GM19468 (cell line): ENCODE measurements around the gene CBY2.
A peak's percentile ranks its signal among the peaks of the same experiment; 100 is the strongest.
"Not testable (repeated sequence)": the region's sequence is repeated elsewhere in the genome, so short reads cannot be mapped to it uniquely, and the experiment has no call there.

Source experiments
- ATAC-seq: cut with Tn5 transposase; IDR thresholded peaks from one replicate; pipeline ENCODE4 v1.9.1; 2021; ENCODE audit warnings: mild to moderate bottlenecking, moderate library complexity, moderate number of reproducible peaks; ENCODE audit not compliant: unreplicated experiment; ENCODE audit errors: extremely low read depth

CBY2 gene, protein sequence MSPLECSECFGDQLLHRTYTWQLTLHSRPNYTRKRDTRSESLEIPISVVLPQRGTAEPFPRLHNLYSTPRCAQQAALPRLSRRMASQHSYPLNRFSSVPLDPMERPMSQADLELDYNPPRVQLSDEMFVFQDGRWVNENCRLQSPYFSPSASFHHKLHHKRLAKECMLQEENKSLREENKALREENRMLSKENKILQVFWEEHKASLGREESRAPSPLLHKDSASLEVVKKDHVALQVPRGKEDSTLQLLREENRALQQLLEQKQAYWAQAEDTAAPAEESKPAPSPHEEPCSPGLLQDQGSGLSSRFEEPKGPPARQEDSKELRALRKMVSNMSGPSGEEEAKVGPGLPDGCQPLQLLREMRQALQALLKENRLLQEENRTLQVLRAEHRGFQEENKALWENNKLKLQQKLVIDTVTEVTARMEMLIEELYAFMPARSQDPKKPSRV

DNA sequence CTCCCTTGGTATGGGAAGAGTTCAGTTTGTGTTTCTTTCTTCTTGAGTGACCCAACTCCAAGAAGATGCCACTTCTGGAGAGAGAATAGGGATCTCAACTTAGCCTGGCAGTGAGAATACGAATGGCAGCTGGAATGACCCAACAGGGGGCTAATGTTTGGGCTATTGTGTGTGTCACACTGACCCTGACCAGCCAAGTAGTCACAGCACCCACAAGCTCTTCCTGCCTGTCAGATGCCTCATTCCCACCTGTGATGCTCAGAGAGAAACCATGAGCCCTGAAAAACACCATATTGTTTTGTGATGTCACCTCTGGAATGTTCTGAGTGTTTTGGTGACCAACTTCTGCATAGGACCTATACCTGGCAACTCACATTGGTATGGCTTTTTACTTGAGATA is at the start of gene CBY2:
CBY2 (plus strand) TSS at position 233 of the 400 bp plus-strand sequence; CDS start at position 304, 71 bp downstream.
- ATAC-seq: no peak

DNA sequence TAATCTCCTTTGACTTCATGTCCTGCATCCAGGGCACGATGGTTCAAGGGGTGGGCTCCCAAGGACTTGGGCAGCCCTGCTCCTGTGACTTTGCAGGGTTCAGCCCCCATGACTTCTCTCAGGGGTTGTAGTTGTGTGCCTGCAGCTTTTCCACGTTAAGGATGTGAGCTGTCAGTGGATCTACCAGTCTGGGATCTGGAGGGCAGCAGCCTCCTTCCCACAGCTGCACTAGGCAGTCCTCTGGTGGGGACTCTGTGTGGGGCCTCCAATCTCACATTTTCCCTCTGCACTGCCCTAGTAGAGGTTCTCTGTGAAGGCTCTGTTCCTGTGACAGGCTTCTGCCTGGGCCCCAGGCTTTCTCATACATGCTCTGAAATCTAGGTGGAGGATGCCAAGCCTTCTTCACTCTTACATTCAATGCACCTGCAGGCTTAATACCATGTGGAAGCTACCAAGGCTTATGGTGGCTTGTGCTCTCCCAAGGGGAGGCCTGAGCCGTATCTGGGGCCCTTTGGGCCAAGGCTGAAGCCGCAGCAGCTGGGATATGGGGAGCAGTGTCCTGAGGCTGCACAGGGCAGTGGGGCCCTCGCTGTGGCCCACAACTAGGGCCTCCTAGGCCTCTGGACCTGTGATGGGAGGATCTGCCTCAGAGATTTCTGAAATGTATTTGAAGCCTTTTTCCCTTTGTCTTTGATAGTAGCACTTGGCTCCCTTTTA is 47.3 kb upstream of the CBY2 start:
- no peak for ATAC-seq

DNA sequence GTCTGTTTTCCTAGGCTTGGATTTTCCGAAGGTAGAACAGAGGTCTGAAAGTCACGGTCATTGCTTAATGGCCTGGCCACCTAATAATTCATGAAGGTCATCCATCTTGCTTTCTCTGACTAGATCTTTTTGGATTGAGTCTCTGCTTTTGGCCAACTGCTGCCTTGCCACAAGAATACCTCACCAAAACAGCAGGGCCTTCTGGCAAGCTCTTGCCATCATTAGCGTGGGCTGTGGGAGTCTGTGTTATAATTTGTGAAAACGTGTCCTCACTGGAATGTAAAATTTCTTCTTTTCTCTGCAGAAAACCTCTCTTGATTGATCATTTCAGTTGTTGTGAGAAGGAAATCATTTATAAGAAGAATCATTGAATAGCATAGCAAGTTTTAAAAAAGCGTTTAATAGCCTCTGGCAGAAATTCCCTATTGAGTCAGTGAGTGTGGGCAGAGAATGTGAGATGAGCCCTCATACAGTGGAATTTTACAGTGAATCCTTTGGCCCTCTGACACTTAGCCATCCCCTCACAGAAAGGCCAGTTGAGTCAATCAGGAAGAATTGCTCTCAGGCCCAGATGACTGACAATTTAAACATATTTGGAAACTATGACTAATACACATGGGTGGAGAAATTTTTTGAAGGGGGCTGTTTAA is 43.4 kb upstream of the CBY2 start:
- ATAC-seq: no peak

DNA sequence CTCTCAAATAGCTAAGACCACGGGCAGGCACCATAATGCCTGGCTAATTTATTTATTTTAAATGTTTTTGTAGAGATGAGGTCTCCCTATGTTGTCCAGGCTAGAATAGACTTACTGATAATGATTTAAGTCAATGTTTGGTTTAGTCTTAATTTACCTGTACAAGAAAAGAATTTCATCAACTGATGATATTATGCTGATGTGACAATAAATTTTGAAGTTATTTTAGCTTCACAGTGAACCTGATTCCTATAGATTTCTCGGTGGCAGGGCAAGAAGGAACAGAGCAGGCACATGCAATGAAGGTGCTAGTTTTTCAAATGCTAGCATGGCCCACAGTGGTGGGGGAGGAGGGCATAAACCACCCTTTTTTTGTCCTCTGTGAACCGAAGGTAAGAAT is 42.6 kb upstream of the CBY2 start:
- ATAC-seq: no peak

DNA sequence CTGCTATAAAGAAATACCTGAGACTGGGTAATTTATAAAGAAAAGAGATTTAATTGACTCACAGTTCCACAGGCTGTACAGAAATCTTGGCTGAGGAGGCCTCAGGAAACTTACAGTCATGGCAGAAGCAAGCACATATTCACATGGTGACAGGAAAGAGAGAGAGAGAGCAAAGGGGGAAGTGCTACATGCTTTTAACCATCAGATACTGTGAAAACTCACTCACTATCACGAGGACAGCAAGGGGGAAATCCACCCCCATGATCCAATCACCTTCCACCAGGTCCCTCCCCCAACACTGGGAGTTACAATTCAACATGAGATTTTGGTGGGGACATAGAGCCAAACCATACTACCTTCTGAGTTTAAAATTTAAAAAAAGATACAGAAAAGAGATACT is 41.7 kb upstream of the CBY2 start:
- ATAC-seq: not testable (repeated sequence)

DNA sequence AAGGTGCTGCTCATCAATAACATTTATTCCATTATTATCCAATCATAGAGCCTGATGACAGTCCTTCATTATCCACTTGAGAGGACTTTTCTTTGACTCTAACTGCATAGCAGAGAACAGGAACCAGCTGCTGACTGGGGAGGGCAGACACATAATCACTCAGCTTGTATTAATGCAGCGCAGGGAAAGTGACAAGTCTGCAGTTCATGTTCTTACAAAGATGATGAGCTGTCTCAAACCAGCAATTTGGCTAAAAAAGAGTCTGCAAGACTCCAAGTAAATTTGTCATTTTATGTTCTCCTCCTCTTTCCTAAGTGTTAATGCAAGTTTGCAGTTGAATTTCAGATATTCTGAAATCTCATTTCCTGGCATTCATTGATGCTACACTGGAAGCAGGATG is 40.0 kb upstream of the CBY2 start:
- ATAC-seq: no peak

DNA sequence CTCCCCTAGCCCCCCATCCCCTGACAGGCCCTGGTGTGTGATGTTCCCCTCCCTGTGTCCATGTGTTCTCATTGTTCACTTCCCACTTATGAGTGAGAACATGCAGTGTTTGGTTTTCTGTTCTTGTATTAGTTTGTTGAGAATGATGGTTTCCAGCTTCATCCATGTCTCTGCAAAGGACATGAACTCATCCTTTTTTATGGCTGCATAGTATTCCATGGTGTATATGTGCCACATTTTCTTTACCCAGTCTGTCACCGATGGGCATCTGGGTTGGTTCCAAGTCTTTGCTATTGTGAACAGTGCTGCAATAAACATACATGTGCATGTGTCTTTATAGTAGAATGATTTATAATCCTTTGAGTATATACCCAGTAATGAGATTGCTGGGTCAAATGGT is 39.2 kb upstream of the CBY2 start:
- not testable (repeated sequence) for ATAC-seq

DNA sequence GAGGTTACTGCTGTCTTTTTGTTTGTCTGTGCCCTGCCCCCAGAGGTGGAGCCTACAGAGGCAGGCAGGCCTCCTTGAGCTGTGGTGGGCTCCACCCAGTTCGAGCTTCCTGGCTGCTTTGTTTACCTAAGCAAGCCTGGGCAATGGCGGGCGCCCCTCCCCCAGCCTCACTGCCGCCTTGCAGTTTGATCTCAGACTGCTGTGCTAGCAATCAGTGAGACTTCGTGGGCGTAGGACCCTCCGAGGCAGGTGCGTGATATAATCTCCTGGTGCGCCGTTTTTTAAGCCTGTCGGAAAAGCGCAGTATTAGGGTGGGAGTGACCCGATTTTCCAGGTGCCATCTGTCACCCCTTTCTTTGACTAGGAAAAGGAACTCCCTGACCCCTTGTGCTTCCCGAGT is 32.5 kb upstream of the CBY2 start:
- ATAC-seq: not testable (repeated sequence)

DNA sequence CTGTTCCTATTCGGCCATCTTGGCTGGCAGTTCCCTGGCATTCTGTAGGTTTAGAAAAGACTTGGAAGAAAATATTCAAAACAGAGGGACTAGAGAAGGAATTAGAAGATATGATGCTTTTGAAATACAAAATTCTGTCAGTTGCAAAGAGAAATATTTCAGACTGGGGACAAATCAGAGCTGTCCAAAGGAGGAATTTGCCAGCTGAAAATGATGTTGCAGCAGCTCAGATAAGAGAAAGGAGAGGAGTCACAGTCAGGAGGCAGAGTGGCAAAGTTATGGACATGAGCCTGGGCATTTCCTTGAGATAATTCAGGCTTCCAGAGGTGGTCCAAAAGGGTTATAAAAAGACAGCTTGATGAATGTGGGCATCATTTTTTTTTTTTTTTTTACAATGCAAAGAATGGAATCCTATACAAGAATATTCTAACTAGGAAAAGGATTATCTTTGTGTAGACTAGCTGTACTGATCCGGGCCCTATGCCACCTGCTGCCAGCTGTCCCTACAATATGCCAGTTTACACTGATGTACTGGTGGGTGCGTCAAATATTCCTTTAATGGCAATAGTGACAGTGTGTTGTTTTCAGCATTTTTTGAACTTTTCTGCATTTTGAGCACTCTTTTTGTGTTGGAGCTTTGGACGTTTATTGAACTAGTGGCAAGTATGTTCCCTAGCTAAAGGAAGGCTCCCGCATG is 31.8 kb upstream of the CBY2 start:
- no peak for ATAC-seq

DNA sequence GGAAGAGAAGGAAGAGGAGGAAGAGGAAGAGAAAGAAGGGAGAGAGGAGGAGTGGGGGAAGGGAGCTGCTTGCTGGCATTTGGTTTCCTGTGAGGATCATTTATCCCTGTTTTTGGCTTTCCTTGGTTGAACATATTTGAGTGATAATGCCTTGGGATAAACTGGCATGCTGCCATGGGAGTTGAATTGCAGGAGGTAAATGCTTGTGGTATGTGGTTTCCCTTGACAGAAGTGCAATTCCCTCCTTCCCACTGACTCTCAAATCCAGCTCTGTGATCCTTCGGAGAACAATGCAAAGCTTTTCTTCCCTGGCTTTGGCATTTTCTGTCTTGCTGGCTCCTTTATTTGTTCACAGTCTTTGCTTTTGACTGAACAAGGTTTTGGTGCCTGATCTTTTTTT is 27.2 kb upstream of the CBY2 start:
- no peak for ATAC-seq

DNA sequence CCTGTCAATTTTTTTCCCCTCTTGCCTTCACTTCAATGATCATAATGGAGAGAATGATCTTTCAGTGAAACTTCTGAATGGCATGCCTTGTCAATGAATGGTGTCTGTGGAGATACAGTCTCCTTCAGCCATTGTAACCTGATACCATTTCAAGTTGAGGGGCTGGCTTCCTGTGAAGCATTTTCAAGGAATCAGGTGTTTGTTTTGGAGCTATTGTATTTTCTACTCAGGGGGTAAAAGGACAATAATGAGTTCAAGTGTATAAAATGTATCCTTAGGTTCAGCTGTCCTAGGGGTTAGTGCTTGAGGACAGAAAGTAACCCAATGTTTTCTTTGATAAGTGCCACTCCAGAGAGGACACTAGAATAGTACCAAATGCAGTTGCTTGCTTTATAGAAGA is 23.8 kb upstream of the CBY2 start:
- no peak for ATAC-seq

DNA sequence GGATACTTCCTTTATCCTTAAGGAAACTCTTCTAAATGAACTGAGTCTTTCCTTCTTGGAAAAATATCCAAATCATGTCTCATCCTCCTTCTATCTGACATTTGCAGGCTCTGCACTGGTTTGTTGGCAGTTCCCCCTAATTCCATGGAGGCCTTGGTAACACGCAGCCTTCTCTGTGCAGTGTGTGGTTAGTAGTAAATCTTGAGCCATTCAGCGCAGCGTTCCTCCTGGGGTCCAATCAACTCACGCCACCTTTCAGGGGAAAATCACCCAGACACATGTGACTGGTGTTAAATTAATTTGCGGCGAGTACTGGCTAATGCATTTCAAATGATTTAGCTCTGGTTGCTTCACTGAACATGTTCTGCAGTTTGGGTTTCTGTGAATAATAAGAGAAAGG is 21.0 kb upstream of the CBY2 start:
- no peak for ATAC-seq

DNA sequence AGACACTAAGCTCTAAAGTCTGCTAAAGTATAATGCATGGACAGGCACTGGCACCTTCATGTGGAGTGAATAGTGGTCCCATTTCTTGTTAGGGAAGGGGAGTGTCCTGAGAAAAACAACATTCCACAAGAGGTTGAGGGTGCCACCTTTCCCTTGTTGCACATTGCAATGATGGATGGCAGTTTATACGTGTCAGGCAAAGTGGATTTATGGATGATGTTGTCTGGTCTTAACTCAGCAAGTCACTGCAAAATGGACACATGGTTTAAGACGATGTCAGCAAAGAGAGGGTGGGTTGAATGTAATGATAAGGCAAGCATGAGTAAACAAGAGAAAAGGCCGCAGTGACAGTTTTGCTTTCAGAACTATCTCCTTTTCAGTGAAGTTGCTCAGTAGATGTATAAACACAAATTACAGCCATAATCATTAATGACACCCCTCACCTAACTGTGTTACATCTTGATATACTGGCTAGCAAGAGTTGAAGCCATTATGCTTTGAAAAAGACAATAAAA is 19.6 kb upstream of the CBY2 start:
- no peak for ATAC-seq

DNA sequence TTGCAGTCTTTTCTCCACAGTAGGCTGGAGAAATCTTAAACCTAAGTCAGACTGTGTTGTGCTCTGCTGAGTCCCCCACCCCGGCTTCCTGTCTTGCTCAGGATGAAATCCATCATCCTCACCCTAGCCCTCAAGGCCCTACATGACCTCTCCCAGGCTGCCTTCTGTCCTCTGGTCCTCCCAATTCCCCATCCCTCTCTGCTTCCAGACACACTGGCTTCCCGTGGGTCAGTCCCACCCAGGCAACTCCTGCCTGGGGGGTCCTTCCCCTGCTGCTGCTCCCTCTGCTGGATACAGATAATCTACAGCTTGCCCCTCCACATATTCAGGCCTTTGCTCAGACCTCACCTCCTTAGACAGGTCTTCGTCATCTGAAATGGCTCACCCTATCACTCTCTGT is 18.4 kb upstream of the CBY2 start:
- ATAC-seq: no peak

DNA sequence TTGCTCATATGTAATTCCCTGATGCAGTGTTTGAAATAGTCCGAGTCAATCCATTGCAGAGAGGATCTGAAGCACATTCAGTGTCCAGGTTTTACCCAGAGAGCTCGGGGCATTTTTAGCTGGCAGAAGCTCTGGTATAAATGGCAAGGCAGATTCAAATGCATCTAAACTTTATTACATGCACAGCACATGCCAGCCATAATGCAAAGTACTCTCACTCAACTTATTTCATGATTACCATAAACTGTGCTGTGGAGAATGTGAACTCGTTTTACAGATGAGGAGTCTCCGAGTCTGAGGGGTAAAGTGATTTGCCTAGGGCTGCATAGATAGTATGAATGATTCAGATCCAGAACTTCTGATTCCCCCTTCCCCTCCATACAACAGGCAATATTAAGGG is 13.5 kb upstream of the CBY2 start:
- ATAC-seq: no peak

DNA sequence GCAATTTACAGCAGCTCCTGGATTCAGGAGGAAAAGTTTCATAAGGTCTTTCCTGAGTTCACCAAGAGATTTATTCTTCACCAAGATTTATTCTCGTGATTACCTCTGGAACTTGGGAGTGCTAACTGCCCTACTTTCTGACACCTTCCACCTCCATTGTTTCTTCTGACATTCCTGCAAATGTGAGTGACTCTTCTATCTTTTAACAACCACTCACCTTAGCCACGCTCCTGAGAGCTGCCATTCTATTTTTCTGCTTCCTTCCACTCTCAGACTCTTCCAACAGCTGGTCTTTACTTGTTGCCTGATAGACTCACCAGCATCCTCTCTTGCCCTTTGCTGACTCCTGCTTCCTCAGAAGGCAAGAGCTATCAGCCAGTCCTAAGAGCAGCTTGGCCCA is 11.5 kb upstream of the CBY2 start:
- ATAC-seq: no peak

DNA sequence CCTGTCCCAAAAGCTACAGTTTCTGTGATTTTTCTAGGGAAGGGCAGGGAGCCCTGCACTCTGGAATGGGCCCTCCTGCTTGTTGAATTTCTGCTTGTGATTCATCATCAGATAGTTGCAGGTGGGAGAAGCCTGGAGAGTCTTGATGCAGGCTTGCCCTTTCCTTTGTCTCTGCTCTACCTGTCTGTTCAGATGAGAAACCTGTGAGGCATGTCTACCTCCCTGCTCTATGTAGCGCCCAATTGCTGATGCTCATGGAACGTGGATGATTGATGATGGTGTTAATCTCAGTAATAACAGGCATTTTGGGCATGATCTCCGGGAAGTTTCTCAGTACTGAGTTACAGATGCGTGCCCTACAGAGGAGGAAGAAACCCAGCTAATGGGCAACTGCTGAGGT is 10.9 kb upstream of the CBY2 start:
- no peak for ATAC-seq

DNA sequence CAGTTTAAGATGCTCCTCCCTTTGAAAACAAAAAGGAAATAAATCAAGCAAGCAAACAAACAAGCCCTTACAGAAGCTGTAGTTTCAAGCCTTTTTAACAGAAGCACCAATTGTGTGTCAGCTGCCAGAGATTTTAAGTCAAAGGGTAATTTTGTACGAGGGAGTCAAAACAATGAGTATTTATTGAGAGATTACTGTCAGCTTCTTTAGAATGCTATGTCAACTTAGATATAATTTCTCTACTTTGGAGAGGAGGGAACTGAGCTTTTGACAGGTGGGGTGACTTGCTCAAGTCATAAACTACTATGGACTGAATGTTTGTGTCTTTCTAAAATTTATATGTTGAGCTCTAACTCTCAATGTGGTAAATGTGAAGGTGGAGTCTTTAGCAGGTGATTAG is 10.5 kb upstream of the CBY2 start:
- no peak for ATAC-seq

DNA sequence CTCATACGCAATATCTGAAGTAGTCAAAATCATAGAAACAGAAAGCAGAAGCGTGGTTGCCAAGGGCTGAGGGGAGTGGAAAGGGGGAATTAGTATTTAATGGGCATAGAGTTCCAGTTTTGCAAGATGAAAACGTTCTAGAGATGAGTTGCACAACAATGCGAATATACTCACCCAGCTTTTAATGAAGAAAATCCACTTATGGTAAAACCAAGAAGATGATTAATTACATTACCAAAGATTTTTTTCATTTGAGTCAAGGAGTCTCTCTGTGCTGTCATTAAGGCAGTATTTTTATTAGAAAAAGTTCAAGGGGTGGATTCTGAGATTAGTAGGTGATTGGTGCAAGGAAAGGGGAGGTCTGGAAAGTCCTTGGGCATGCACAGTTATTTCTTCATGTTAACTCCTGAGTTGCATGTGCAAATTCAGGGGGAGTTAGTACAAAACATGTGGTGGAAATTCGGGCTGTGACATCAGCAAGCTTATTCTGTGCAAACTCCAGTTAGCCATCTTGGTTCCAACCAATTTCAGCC is 6.9 kb upstream of the CBY2 start:
- ATAC-seq: no peak

DNA sequence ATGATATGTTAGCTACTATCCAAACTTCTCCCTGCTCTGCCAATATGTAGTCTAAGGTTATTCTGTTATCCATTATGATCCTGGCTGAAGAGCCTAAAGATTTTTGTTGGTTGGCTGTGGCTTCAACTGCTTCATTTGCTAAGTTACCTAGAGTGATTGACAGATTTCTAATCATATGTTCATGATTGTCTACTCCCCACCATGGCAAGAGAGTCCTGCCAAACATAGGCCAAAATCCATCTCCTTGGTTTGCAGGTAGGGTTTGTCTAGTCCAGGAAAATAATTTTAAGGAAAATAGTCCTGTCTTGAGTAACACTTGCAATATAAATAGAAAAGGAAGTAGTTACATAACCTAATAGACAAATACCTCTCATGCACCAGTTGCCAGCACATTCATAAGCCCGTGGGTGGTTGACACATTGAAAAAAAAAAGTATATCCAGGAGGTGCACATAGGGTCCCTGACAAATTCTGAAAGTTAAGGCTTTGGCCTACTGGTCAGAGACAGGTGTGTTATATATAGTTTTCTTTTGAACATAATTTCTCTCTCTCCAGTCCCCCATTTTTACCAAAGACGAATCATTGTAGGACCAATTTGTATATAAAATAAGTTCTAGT is 5.4 kb upstream of the CBY2 start:
- peak; percentile 20 for ATAC-seq
